IMR-90 (cell line): Measurements from ENCODE around the gene TMEM225. TPM values are rescaled to one million over a fixed set of nuclear protein-coding genes. Genes with fewer than 3 reads are reported as not detected.

Source experiments
- ATAC-seq: fragments of 200-7000 bp; cut with Tn5 transposase; 2 replicates; pipeline ENCODE4 v1.9.1; 2020; ENCODE audit warnings: low read depth, mild to moderate bottlenecking, moderate library complexity
- BruUV-seq: library from RNA; stranded (reverse); fragments of 400-500 nt; replicated peaks from 2 replicates; lab custom pipeline; 2021; lab: Mats Ljungman, UMichigan
- CTCF ChIA-PET: fragments of 300-600 bp; formaldehyde crosslinking; extraction: SDS; loops from one replicate; lab custom pipeline; 2021; ENCODE audit warnings: antibody characterized with exemption; lab: Yijun Ruan, JAX
- POLR2A ChIA-PET: fragments of 300-600 bp; sonication (Branson Sonifier 250); formaldehyde crosslinking; loops from one replicate; lab custom pipeline; 2022; ENCODE audit warnings: antibody characterized with exemption; ENCODE audit not compliant: unreplicated experiment; lab: Charles Lee
- DNase-seq: peaks from one replicate; pipeline ENCODE4 v3.0.0; 2013
- H2AFZ ChIP-seq: replicated peaks from 2 replicates; pipeline ENCODE3; 2013; ENCODE audit warnings: low read length, mild to moderate bottlenecking; ENCODE audit not compliant: poor library complexity
- H2AK5ac ChIP-seq: 2 replicates; pipeline ENCODE4 v1.6.1; 2013; ENCODE audit warnings: low read depth, low read length, inconsistent platforms
- H2AK9ac ChIP-seq: replicated peaks from 2 replicates; pipeline ENCODE3; 2013; ENCODE audit warnings: mild to moderate bottlenecking, low read depth, low read length, moderate library complexity; ENCODE audit not compliant: poor library complexity
- H2BK120ac ChIP-seq: 2 replicates; pipeline ENCODE4 v1.6.1; 2013; ENCODE audit warnings: low read depth, low read length, inconsistent platforms
- H2BK15ac ChIP-seq: 3 replicates; pipeline ENCODE4 v1.6.1; 2013; ENCODE audit warnings: low read depth, low read length, inconsistent platforms
- H2BK20ac ChIP-seq: 2 replicates; pipeline ENCODE4 v1.6.1; 2013; ENCODE audit warnings: low read depth, mild to moderate bottlenecking, inconsistent platforms, low read length, moderate library complexity
- H2BK5ac ChIP-seq: 2 replicates; pipeline ENCODE4 v1.6.1; 2013; ENCODE audit warnings: mild to moderate bottlenecking, low read depth, low read length, inconsistent platforms; ENCODE audit not compliant: poor library complexity, severe bottlenecking
- H3K14ac ChIP-seq: replicated peaks from 2 replicates; pipeline ENCODE4 v1.6.1; 2013; ENCODE audit warnings: low read depth, low read length, inconsistent platforms
- H3K18ac ChIP-seq: 2 replicates; pipeline ENCODE4 v1.6.1; 2013; ENCODE audit warnings: low read depth, low read length, control low read depth
- H3K23ac ChIP-seq: 2 replicates; pipeline ENCODE4 v1.6.1; 2013; ENCODE audit warnings: low read depth, low read length, inconsistent platforms
- H3K27ac ChIP-seq: 2 replicates; pipeline ENCODE4 v1.5.1; 2013; ENCODE audit warnings: mild to moderate bottlenecking, control low read depth, low read length; ENCODE audit not compliant: insufficient read depth
- H3K27me3 ChIP-seq: 2 replicates; pipeline ENCODE4 v1.6.1; 2013; ENCODE audit warnings: low read length; ENCODE audit not compliant: control insufficient read depth, insufficient read depth
- H3K36me3 ChIP-seq: 2 replicates; pipeline ENCODE4 v1.6.1; 2013; ENCODE audit warnings: low read length, mixed read lengths; ENCODE audit not compliant: control insufficient read depth, insufficient read depth
- H3K4ac ChIP-seq: 2 replicates; pipeline ENCODE4 v1.6.1; 2013; ENCODE audit warnings: low read depth, low read length, inconsistent platforms
- H3K4me1 ChIP-seq: 2 replicates; pipeline ENCODE4 v1.6.1; 2013; ENCODE audit warnings: low read length, mixed read lengths; ENCODE audit not compliant: control insufficient read depth, insufficient read depth
- H3K4me2 ChIP-seq: 2 replicates; pipeline ENCODE4 v1.6.1; 2013; ENCODE audit warnings: low read depth, mild to moderate bottlenecking, control low read depth, low read length, moderate library complexity
- H3K4me3 ChIP-seq: 2 replicates; pipeline ENCODE4 v1.5.1; 2013; ENCODE audit warnings: low read depth, mild to moderate bottlenecking, control low read depth, low read length, moderate library complexity; ENCODE audit not compliant: insufficient read depth
- H3K56ac ChIP-seq: 2 replicates; pipeline ENCODE4 v1.6.1; 2013; ENCODE audit warnings: low read length, inconsistent platforms; ENCODE audit not compliant: insufficient read depth; ENCODE audit errors: extremely low read depth
- H3K79me1 ChIP-seq, 2 experiments: 2 replicates each; pipeline ENCODE4 v1.6.1; 2013; ENCODE audit warnings: low read length in 2 of 2, inconsistent platforms in 1 of 2, low read depth in 1 of 2
- H3K9ac ChIP-seq: 2 replicates; pipeline ENCODE4 v1.6.1; 2013; ENCODE audit warnings: low read depth, low read length, control low read depth
- H3K9me1 ChIP-seq: 2 replicates; pipeline ENCODE4 v1.6.1; 2013; ENCODE audit warnings: low read length, inconsistent platforms; ENCODE audit not compliant: insufficient read depth
- H3K9me3 ChIP-seq: 2 replicates; pipeline ENCODE4 v1.6.1; 2013; ENCODE audit warnings: low read length; ENCODE audit not compliant: control insufficient read depth, insufficient read depth
- H4K20me1 ChIP-seq: 2 replicates; pipeline ENCODE4 v1.6.1; 2013; ENCODE audit warnings: low read length, inconsistent platforms; ENCODE audit not compliant: insufficient read depth
- H4K5ac ChIP-seq: 2 replicates; pipeline ENCODE4 v1.6.1; 2013; ENCODE audit warnings: mild to moderate bottlenecking, low read depth, low read length, control low read depth
- H4K8ac ChIP-seq, 2 experiments: 2 replicates each; pipeline ENCODE4 v1.6.1; 2013; ENCODE audit warnings: low read depth in 2 of 2, low read length in 2 of 2, control low read depth in 1 of 2, inconsistent platforms in 1 of 2
- H4K91ac ChIP-seq: 2 replicates; pipeline ENCODE4 v1.6.1; 2013; ENCODE audit warnings: low read depth, low read length, inconsistent platforms; ENCODE audit not compliant: insufficient read depth
- CHD1 ChIP-seq: IDR thresholded peaks from 2 replicates; pipeline ENCODE4 v1.6.1; 2012; ENCODE audit warnings: low read depth, low read length, improper control_type of control experiment
- MAFK ChIP-seq: IDR thresholded peaks from 2 replicates; pipeline ENCODE4 v1.6.1; 2012; ENCODE audit warnings: low read depth, low read length, improper control_type of control experiment
- MAZ ChIP-seq: IDR thresholded peaks from 2 replicates; pipeline ENCODE4 v1.6.1; 2012; ENCODE audit warnings: low read depth, mild to moderate bottlenecking, low read length, improper control_type of control experiment, moderate library complexity, borderline replicate concordance
- WGBS, 2 experiments: methylation state at CpG; one replicate each; pipeline versions ENCODE4 v1.1.5 to v1.1.7; 2013; ENCODE audit warnings: missing lambda C conversion rate in 2 of 2; ENCODE audit not compliant: insufficient read length in 1 of 2; ENCODE audit errors: extremely low coverage in 2 of 2; 5-methylcytosine and 5-hydroxymethylcytosine counted together
- dilution Hi-C: fragments of 300-500 bp; cut with HindIII; formaldehyde crosslinking; loops from one replicate; pipeline ENCODE4 v1.14.3; 2018; ENCODE audit warnings: low sequenced_read_pairs; ENCODE audit not compliant: unreplicated experiment
- in situ Hi-C: fragments of 300-500 bp; cut with MboI; formaldehyde crosslinking; loops from 3 replicates; pipeline ENCODE4 v1.14.3; 2019; ENCODE audit warnings: low sequenced_read_pairs, inconsistent platforms, mixed read lengths
- intact Hi-C: fragments of 100-400 bp; cut with micrococcal nuclease; formaldehyde crosslinking; loops from 2 replicates; pipeline ENCODE4 v1.10.0; 2022
- polyA plus RNA-seq, 3 experiments: library from polyadenylated mRNA; depleted of rRNA; stranded (reverse); fragments of >200 nt; gene quantifications; 2 replicates each; pipeline ENCODE4 v1.2.3, GENCODE V29; 2012; ENCODE audit warnings: low replicate concordance in 1 of 3
- total RNA-seq: library from RNA; depleted of rRNA; stranded (reverse); fragments of >200 nt; gene quantifications from 2 replicates; pipeline ENCODE4 v1.2.3, GENCODE V29; 2012
- TF ChIP-seq, protein P1 (sequence below): fragments of 150-350 bp; IDR thresholded peaks from 2 replicates; pipeline ENCODE4 v1.6.1; 2017; ENCODE audit warnings: mild to moderate bottlenecking, antibody characterized with exemption, low read length, low read depth

Gene TMEM225
- total and polyA plus RNA-seq, 2 of the 4 experiments (the other 2 are of a cell fraction) = not detected

DNA sequence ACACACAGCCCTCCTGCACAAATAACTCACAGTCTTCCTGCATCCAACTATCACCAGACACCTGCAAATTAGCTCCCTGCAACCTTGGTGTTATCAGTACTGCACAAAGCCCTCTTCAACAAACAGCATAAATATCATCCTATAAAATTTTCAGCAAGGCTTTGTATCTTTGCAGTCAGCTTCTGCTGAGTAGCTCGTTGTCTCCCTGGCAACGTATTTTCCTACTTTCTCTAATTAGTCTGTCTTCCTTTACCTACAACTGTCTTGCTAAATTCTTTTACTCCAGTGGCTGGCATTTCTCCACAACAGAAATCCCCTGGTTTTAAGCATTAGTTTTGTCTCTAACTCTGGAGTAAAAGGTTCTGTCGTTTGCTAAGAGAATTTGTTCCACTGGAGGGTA lies 20.4 kb upstream of the TMEM225 start:
- Histone ChIP-seq H3K9me3 (peaks cover 5% of the 10 kb centered on the region; the same call in 1 of the 2 replicates), H2AK5ac (no peak overlapping the region), H3K79me1 (no peaks in the 10 kb centered on the region), H2BK20ac (no peak overlapping the region), H4K8ac (no peak overlapping the region), H4K20me1 (no peaks in the 10 kb centered on the region), H3K27ac (no peak overlapping the region), H3K18ac (no peak overlapping the region), H3K56ac (no peak overlapping the region), H2BK120ac (no peak overlapping the region), H3K4me3 (no peak overlapping the region), H2BK5ac (no peak overlapping the region), H4K91ac (no peak overlapping the region), H3K36me3 (no peaks in the 10 kb centered on the region), H3K23ac (no peak overlapping the region), H4K5ac (no peak overlapping the region), H2AFZ (no peak overlapping the region), H3K14ac (no peak overlapping the region), H3K9ac (no peak overlapping the region), H3K4ac (no peak overlapping the region), H2BK15ac (no peak overlapping the region), H3K4me1 (no peaks in the 10 kb centered on the region), H3K27me3 (no peaks in the 10 kb centered on the region), H2AK9ac (no peak overlapping the region), H3K4me2 (no peak overlapping the region), H3K9me1 (no peaks in the 10 kb centered on the region)
- no CpG with 5 or more reads among the region's 3 CpGs for WGBS, 2 experiments
- in situ Hi-C loops (no loop called here), dilution Hi-C loops (no loop called here), intact Hi-C loops (no loop called here)
- CTCF ChIA-PET = no interaction called here
- no peak for ATAC-seq
- POLR2A ChIA-PET = interaction anchor here (0.6 kb wide), 1 partner anchor 638 kb away, joined by 4 read pairs; no protein-coding TSS in a partner anchor
- BruUV-seq = no TSS peak
- DNase-seq = no peak
- no peak for TF ChIP-seq MAZ
- TF ChIP-seq CHD1 = no peak
- TF ChIP-seq, protein P1, sequence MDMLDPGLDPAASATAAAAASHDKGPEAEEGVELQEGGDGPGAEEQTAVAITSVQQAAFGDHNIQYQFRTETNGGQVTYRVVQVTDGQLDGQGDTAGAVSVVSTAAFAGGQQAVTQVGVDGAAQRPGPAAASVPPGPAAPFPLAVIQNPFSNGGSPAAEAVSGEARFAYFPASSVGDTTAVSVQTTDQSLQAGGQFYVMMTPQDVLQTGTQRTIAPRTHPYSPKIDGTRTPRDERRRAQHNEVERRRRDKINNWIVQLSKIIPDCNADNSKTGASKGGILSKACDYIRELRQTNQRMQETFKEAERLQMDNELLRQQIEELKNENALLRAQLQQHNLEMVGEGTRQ = no peak
- no peak for TF ChIP-seq MAFK
